SK-N-SH (cell line): ENCODE data around the gene ST8SIA6. TPM values are rescaled to one million over a fixed set of nuclear protein-coding genes. Genes with fewer than 3 reads are reported as not detected.

Experiments
- CTCF ChIA-PET: fragments of 300-600, 350-600 bp; formaldehyde crosslinking; extraction: SDS; loops from one replicate; lab custom pipeline; 2021; lab: Yijun Ruan, JAX
- POLR2A ChIA-PET: fragments of 350-600 bp; sonication (Branson Sonifier 250); formaldehyde crosslinking; extraction: SDS; loops from one replicate; lab custom pipeline; 2020; ENCODE audit warnings: antibody characterized with exemption, inconsistent platforms; lab: Yijun Ruan, JAX
- DNase-seq: peaks from one replicate; pipeline ENCODE4 v3.0.0; 2012
- H2AFZ ChIP-seq: fragments of 200-600 bp; sonication (generic); 2 replicates; pipeline ENCODE4 v1.8.1; 2016; ENCODE audit warnings: antibody characterized with exemption, mild to moderate bottlenecking, low read depth
- H3F3A ChIP-seq: fragments of 200-600 bp; sonication (generic); replicated peaks from 2 replicates; pipeline ENCODE3; 2016; ENCODE audit warnings: antibody characterized with exemption, mild to moderate bottlenecking; ENCODE audit not compliant: insufficient read depth
- H3K27ac ChIP-seq, 2 experiments: fragments of 200-500 bp in 1 of 2; fragments of 200-600 bp in 1 of 2; sonication (Bioruptor generic) in 1 of 2; sonication (generic), shearing (Covaris generic) in 1 of 2; 2 replicates each; pipeline versions ENCODE4 v1.5.1 to v1.6.1; 2014 to 2016; ENCODE audit warnings: low read depth in 2 of 2, inconsistent platforms in 1 of 2, low read length in 1 of 2, mild to moderate bottlenecking in 1 of 2, mixed read lengths in 1 of 2
- H3K27me3 ChIP-seq: fragments of 200-600 bp; sonication (generic), shearing (Covaris generic); 2 replicates; pipeline ENCODE4 v1.6.1; 2016; ENCODE audit warnings: mixed run types; ENCODE audit not compliant: insufficient read depth
- H3K36me3 ChIP-seq, 2 experiments: fragments of 200-500 bp in 1 of 2; fragments of 200-600 bp in 1 of 2; sonication (Bioruptor generic) in 1 of 2; sonication (generic) in 1 of 2; replicated peaks in 1 of 2; 2 replicates each; pipeline versions ENCODE3 to v1.5.1; 2014 to 2016; ENCODE audit warnings: low read length in 1 of 2, mild to moderate bottlenecking in 1 of 2; ENCODE audit not compliant: insufficient read depth in 2 of 2, control insufficient read depth in 1 of 2
- H3K4me1 ChIP-seq, 2 experiments: fragments of 200-500 bp in 1 of 2; fragments of 200-600 bp in 1 of 2; sonication (Bioruptor generic) in 1 of 2; sonication (generic), shearing (Covaris generic) in 1 of 2; 2 replicates each; pipeline versions ENCODE4 v1.5.1 to v1.6.1; 2014 to 2016; ENCODE audit warnings: low read depth in 1 of 2, low read length in 1 of 2, mixed run types in 1 of 2; ENCODE audit not compliant: insufficient read depth in 2 of 2, control insufficient read depth in 1 of 2
- H3K4me2 ChIP-seq: fragments of 200-600 bp; sonication (generic), shearing (Covaris generic); 2 replicates; pipeline ENCODE4 v1.6.1; 2017; ENCODE audit warnings: mixed run types
- H3K4me3 ChIP-seq, 2 experiments: fragments of 200-500 bp in 1 of 2; fragments of 200-600 bp in 1 of 2; sonication (Bioruptor generic) in 1 of 2; sonication (generic), shearing (Covaris generic) in 1 of 2; 2 replicates each; pipeline versions ENCODE4 v1.5.1 to v1.8.1; 2014 to 2016; ENCODE audit warnings: low read depth in 2 of 2, inconsistent platforms in 1 of 2, low read length in 1 of 2, mild to moderate bottlenecking in 1 of 2, mixed read lengths in 1 of 2, moderate library complexity in 1 of 2
- H3K79me2 ChIP-seq: fragments of 200-600 bp; sonication (generic); 2 replicates; pipeline ENCODE4 v1.8.1; 2017; ENCODE audit warnings: mild to moderate bottlenecking; ENCODE audit not compliant: insufficient read depth
- H3K9ac ChIP-seq: fragments of 200-600 bp; sonication (generic); 2 replicates; pipeline ENCODE4 v1.6.1; 2017; ENCODE audit warnings: mixed run types
- H3K9me2 ChIP-seq: fragments of 200-600 bp; sonication (generic); 2 replicates; pipeline ENCODE4 v1.6.1; 2017; ENCODE audit warnings: mixed run types
- H3K9me3 ChIP-seq: fragments of 200-600 bp; sonication (generic); 2 replicates; pipeline ENCODE4 v1.6.1; 2017; ENCODE audit warnings: mixed run types, mild to moderate bottlenecking, moderate library complexity
- H4K20me1 ChIP-seq: fragments of 200-600 bp; sonication (generic); 2 replicates; pipeline ENCODE4 v1.6.1; 2017; ENCODE audit warnings: mild to moderate bottlenecking, mixed run types; ENCODE audit not compliant: insufficient read depth
- CHD2 ChIP-seq: fragments of 150-350 bp; IDR thresholded peaks from 2 replicates; pipeline ENCODE4 v1.6.1; 2018; ENCODE audit warnings: low read length; ENCODE audit not compliant: partially characterized antibody
- JUND ChIP-seq: IDR thresholded peaks from 2 replicates; pipeline ENCODE4 v1.4.0; 2012
- MEF2A ChIP-seq: IDR thresholded peaks from 2 replicates; pipeline ENCODE4 v1.4.0; 2012; ENCODE audit warnings: low read depth, borderline replicate concordance
- MXI1 ChIP-seq: IDR thresholded peaks from 2 replicates; pipeline ENCODE4 v1.6.1; 2012; ENCODE audit warnings: mild to moderate bottlenecking, low read depth, low read length, improper control_type of control experiment
- NFIC ChIP-seq: IDR thresholded peaks from 2 replicates; pipeline ENCODE4 v1.4.0; 2012; ENCODE audit warnings: borderline replicate concordance
- NRF1 ChIP-seq: IDR thresholded peaks from 2 replicates; pipeline ENCODE4 v1.6.1; 2012; ENCODE audit warnings: low read depth, mild to moderate bottlenecking, low read length
- POLR2AphosphoS5 ChIP-seq: IDR thresholded peaks from 2 replicates; pipeline ENCODE4 v1.6.1; 2012; ENCODE audit warnings: low read depth, low read length
- RCOR1 ChIP-seq: fragments of 150-350 bp; IDR thresholded peaks from 2 replicates; pipeline ENCODE4 v1.6.1; 2017; ENCODE audit warnings: antibody characterized with exemption, low read length
- RXRA ChIP-seq: IDR thresholded peaks from 2 replicates; pipeline ENCODE4 v1.4.0; 2012; ENCODE audit warnings: low read depth, mild to moderate bottlenecking, borderline replicate concordance
- SIN3A ChIP-seq: IDR thresholded peaks from 2 replicates; pipeline ENCODE4 v1.6.1; 2012; ENCODE audit warnings: low read depth, mild to moderate bottlenecking, low read length, moderate library complexity, borderline replicate concordance
- SMC3 ChIP-seq: IDR thresholded peaks from 2 replicates; pipeline ENCODE4 v1.6.1; 2012; ENCODE audit warnings: low read depth, low read length, improper control_type of control experiment
- TEAD4 ChIP-seq: IDR thresholded peaks from 2 replicates; pipeline ENCODE4 v1.4.0; 2012; ENCODE audit warnings: mild to moderate bottlenecking, borderline replicate concordance; ENCODE audit not compliant: insufficient read depth
- WGBS: methylation state at CpG from one replicate; pipeline ENCODE4 v1.1.6; 2017; ENCODE audit warnings: low lambda C conversion rate; 5-methylcytosine and 5-hydroxymethylcytosine counted together
- polyA plus RNA-seq, 3 experiments: library from polyadenylated mRNA; depleted of rRNA; stranded (reverse); fragments of >200 nt; gene quantifications; 2 replicates each; pipeline ENCODE4 v1.2.3, GENCODE V29; 2012
- TF ChIP-seq, protein P1 (sequence below): fragments of 150-350 bp; IDR thresholded peaks from 2 replicates; pipeline ENCODE4 v1.6.1; 2016; ENCODE audit warnings: mild to moderate bottlenecking, low read depth, low read length
- TF ChIP-seq, protein P2 (sequence below): IDR thresholded peaks from 2 replicates; pipeline ENCODE4 v1.4.0; 2012; ENCODE audit warnings: low read depth
- TF ChIP-seq, protein P3 (sequence below): IDR thresholded peaks from 2 replicates; pipeline ENCODE4 v1.4.0; 2012; ENCODE audit warnings: low read depth, borderline replicate concordance
- TF ChIP-seq, protein P4 (sequence below): IDR thresholded peaks from 2 replicates; pipeline ENCODE4 v1.6.1; 2012; ENCODE audit warnings: mild to moderate bottlenecking, low read depth, low read length, moderate library complexity
- TF ChIP-seq, protein P5 (sequence below): IDR thresholded peaks from 2 replicates; pipeline ENCODE4 v1.4.0; 2012; ENCODE audit warnings: low read depth, borderline replicate concordance

The ST8SIA6 gene
- polyA plus RNA-seq, 1 of the 3 experiments (the other 2 are of a cell fraction) = 0.03 TPM

DNA sequence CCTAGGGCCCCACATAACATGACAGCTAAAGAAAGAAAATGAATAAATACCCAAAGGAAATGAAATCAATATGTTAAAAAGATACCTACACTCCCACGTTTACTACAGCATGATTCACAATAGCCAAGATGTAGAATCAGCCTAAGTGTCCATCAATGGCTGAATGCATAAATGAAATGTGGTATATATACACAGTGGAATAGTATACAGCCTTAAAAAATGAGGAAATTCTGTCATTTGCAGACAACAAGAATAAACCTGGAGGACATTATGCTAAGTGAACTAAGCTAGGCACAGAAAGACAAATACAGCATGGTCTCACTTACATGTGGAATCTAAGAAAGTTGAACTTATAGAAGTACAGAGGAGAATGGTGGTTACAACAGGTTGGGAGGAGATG, 102.9 kb downstream of the ST8SIA6 start:
- H3F3A ChIP-seq = peaks cover 9% of the 10 kb centered on the region
- CTCF ChIA-PET = interaction anchor here (0.6 to 1.1 kb wide), 2 partner anchors 13 to 32 kb away, joined by 3 to 4 read pairs; no protein-coding TSS in a partner anchor
- no peaks in the 10 kb centered on the region for H3K36me3 ChIP-seq
- POLR2A ChIA-PET = no interaction called here
- no peak overlapping the region for H3K4me2 ChIP-seq
- H3K79me2 ChIP-seq = no peaks in the 10 kb centered on the region
- H3K4me3 ChIP-seq = no peak overlapping the region
- H2AFZ ChIP-seq = no peak overlapping the region
- TF ChIP-seq CHD2 (no peak), JUND (no peak), NFIC (no peak), SIN3A (no peak)
- TF ChIP-seq, protein P1, sequence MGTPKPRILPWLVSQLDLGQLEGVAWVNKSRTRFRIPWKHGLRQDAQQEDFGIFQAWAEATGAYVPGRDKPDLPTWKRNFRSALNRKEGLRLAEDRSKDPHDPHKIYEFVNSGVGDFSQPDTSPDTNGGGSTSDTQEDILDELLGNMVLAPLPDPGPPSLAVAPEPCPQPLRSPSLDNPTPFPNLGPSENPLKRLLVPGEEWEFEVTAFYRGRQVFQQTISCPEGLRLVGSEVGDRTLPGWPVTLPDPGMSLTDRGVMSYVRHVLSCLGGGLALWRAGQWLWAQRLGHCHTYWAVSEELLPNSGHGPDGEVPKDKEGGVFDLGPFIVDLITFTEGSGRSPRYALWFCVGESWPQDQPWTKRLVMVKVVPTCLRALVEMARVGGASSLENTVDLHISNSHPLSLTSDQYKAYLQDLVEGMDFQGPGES = no peak
- TF ChIP-seq, protein P2, sequence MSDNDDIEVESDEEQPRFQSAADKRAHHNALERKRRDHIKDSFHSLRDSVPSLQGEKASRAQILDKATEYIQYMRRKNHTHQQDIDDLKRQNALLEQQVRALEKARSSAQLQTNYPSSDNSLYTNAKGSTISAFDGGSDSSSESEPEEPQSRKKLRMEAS = no peak
- H3K27ac ChIP-seq = no peak overlapping the region
- no peaks in the 10 kb centered on the region for H4K20me1 ChIP-seq
- whole genome bisulfite sequencing = 32% methylated on average over 1 of the region's 1 CpG
- no peaks in the 10 kb centered on the region for H3K9me3 ChIP-seq
- no peak for DNase-seq
- no peaks in the 10 kb centered on the region for H3K27me3 ChIP-seq
- peaks cover 10 to 16% of the 10 kb centered on the region in 2 experiments; a peak in 3 of 4 replicates for H3K4me1 ChIP-seq
- H3K9me2 ChIP-seq = no peaks in the 10 kb centered on the region
- no peak overlapping the region for H3K9ac ChIP-seq

DNA sequence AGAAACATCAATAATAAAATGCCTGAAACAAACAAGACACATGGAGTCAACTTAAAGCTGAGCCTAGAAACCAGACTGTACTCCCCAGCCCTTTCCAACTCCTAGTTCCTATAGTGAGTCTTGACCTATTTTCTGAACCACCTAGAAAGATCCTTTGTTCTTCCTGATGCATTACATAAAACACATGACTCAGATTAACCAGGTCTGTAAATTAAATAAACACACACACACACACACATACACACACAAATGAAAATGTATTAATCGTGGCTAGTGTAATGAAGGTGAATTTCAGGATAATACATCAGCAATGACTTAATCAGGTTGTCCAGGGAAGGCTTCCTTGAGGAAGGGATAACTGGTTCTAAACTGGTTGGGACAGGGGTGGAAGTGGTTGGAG, 104.7 kb downstream of the ST8SIA6 start:
- Histone ChIP-seq H3K4me1 (peaks cover 10 to 16% of the 10 kb centered on the region in 2 experiments; a peak in 3 of 4 replicates), H3K9ac (no peak overlapping the region), H3K9me2 (no peaks in the 10 kb centered on the region)
- TF ChIP-seq NRF1 (no peak), POLR2AphosphoS5 (no peak), JUND (no peak), MXI1 (no peak), NFIC (no peak), CHD2 (no peak), SMC3 (no peak), RCOR1 (no peak), TEAD4 (no peak), RXRA (no peak), MEF2A (no peak)
- TF ChIP-seq, protein P3, sequence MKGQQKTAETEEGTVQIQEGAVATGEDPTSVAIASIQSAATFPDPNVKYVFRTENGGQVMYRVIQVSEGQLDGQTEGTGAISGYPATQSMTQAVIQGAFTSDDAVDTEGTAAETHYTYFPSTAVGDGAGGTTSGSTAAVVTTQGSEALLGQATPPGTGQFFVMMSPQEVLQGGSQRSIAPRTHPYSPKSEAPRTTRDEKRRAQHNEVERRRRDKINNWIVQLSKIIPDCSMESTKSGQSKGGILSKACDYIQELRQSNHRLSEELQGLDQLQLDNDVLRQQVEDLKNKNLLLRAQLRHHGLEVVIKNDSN = no peak
- TF ChIP-seq, protein P4, sequence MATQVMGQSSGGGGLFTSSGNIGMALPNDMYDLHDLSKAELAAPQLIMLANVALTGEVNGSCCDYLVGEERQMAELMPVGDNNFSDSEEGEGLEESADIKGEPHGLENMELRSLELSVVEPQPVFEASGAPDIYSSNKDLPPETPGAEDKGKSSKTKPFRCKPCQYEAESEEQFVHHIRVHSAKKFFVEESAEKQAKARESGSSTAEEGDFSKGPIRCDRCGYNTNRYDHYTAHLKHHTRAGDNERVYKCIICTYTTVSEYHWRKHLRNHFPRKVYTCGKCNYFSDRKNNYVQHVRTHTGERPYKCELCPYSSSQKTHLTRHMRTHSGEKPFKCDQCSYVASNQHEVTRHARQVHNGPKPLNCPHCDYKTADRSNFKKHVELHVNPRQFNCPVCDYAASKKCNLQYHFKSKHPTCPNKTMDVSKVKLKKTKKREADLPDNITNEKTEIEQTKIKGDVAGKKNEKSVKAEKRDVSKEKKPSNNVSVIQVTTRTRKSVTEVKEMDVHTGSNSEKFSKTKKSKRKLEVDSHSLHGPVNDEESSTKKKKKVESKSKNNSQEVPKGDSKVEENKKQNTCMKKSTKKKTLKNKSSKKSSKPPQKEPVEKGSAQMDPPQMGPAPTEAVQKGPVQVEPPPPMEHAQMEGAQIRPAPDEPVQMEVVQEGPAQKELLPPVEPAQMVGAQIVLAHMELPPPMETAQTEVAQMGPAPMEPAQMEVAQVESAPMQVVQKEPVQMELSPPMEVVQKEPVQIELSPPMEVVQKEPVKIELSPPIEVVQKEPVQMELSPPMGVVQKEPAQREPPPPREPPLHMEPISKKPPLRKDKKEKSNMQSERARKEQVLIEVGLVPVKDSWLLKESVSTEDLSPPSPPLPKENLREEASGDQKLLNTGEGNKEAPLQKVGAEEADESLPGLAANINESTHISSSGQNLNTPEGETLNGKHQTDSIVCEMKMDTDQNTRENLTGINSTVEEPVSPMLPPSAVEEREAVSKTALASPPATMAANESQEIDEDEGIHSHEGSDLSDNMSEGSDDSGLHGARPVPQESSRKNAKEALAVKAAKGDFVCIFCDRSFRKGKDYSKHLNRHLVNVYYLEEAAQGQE = no peak
- TF ChIP-seq, protein P2 = no peak
- TF ChIP-seq, protein P5, sequence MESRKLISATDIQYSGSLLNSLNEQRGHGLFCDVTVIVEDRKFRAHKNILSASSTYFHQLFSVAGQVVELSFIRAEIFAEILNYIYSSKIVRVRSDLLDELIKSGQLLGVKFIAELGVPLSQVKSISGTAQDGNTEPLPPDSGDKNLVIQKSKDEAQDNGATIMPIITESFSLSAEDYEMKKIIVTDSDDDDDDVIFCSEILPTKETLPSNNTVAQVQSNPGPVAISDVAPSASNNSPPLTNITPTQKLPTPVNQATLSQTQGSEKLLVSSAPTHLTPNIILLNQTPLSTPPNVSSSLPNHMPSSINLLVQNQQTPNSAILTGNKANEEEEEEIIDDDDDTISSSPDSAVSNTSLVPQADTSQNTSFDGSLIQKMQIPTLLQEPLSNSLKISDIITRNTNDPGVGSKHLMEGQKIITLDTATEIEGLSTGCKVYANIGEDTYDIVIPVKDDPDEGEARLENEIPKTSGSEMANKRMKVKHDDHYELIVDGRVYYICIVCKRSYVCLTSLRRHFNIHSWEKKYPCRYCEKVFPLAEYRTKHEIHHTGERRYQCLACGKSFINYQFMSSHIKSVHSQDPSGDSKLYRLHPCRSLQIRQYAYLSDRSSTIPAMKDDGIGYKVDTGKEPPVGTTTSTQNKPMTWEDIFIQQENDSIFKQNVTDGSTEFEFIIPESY = no peak
- TF ChIP-seq, all 33 proteins: peak for 0
- Histone ChIP-seq H4K20me1 (no peaks in the 10 kb centered on the region), H3K27ac (no peak overlapping the region; a peak in 2 of 4 replicates), H3K27me3 (no peaks in the 10 kb centered on the region), H3F3A (peaks cover 9% of the 10 kb centered on the region), H3K4me3 (no peak overlapping the region), H3K9me3 (no peaks in the 10 kb centered on the region), H3K79me2 (no peaks in the 10 kb centered on the region), H3K36me3 (no peaks in the 10 kb centered on the region), H2AFZ (no peak overlapping the region; the same call in 1 of the 2 replicates), H3K4me2 (no peak overlapping the region)
- WGBS = 56% methylated on average over 1 of the region's 1 CpG
- no peak for DNase-seq
- ChIA-PET CTCF (interaction anchor here (1.5 kb wide), 1 partner anchor 27 kb away, joined by 3 read pairs; no protein-coding TSS in a partner anchor), POLR2A (no interaction called here)
